ENCODE measurements around the gene NAV3.

DNA sequence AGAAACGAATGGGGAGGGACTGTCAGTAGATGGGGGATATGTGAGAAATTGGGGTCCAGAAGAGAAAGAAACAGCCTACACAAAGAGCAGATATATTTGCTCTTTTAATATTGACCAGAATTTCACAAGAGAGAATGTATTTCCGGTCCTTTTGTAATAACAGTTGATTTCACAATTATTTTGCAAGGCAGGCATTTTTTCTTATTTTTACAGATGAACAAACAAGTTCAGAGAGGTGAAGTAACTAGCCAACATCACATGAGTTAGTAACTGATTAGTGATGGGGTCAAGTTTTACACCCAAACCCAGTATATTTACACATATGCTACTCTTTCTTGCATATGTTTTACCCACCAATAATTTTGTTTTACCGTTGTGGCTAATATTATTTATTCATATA is 188.2 kb downstream of the NAV3 start:
- TF ChIP-seq, protein P1, sequence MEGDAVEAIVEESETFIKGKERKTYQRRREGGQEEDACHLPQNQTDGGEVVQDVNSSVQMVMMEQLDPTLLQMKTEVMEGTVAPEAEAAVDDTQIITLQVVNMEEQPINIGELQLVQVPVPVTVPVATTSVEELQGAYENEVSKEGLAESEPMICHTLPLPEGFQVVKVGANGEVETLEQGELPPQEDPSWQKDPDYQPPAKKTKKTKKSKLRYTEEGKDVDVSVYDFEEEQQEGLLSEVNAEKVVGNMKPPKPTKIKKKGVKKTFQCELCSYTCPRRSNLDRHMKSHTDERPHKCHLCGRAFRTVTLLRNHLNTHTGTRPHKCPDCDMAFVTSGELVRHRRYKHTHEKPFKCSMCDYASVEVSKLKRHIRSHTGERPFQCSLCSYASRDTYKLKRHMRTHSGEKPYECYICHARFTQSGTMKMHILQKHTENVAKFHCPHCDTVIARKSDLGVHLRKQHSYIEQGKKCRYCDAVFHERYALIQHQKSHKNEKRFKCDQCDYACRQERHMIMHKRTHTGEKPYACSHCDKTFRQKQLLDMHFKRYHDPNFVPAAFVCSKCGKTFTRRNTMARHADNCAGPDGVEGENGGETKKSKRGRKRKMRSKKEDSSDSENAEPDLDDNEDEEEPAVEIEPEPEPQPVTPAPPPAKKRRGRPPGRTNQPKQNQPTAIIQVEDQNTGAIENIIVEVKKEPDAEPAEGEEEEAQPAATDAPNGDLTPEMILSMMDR (IDR thresholded peaks at IDR 0.05; ENCODE audit: poor library complexity, severe bottlenecking), result no peak
- no peak for TF ChIP-seq EZH2 (IDR thresholded peaks at IDR 0.05; ENCODE audit: borderline replicate concordance, insufficient read depth, low read length, poor library complexity, severe bottlenecking)
- TF ChIP-seq MXI1 (conservative IDR thresholded peaks at IDR 0.05; ENCODE audit: poor library complexity, severe bottlenecking), result no peak
- TF ChIP-seq POLR2AphosphoS5 (IDR thresholded peaks at IDR 0.05), result no peak
- TF ChIP-seq TAF1 (IDR thresholded peaks at IDR 0.05; ENCODE audit: low read depth), result no peak
- no peak for TF ChIP-seq RAD21 (conservative IDR thresholded peaks at IDR 0.05)

All from neural cell (in vitro differentiated cells).